GM13977 (cell line): ENCODE results near the gene COL4A2.

Experiments
- DNase-seq: peaks from one replicate; pipeline ENCODE4 v3.0.0; 2012; ENCODE audit warnings: low spot score
- in situ Hi-C: fragments of 300-500 bp; cut with MboI; formaldehyde crosslinking; loops from one replicate; pipeline ENCODE4 v1.12.0; 2022; ENCODE audit warnings: low sequenced_read_pairs, low pct_unique_long_range_greater_than_20kb, mixed read lengths, inconsistent platforms; ENCODE audit not compliant: unreplicated experiment
- TF ChIP-seq, protein P1 (sequence below): IDR thresholded peaks from 2 replicates; pipeline ENCODE4 v1.5.1; 2012; ENCODE audit warnings: mild to moderate bottlenecking, control low read depth; ENCODE audit not compliant: insufficient read depth; ENCODE audit errors: extremely low read depth, missing control alignments

Gene COL4A2

GRCh38 chr13:110276553-110276950 is 30.5 kb upstream of the COL4A2 start:
- in situ Hi-C loops: no loop called here
- TF ChIP-seq, protein P1, sequence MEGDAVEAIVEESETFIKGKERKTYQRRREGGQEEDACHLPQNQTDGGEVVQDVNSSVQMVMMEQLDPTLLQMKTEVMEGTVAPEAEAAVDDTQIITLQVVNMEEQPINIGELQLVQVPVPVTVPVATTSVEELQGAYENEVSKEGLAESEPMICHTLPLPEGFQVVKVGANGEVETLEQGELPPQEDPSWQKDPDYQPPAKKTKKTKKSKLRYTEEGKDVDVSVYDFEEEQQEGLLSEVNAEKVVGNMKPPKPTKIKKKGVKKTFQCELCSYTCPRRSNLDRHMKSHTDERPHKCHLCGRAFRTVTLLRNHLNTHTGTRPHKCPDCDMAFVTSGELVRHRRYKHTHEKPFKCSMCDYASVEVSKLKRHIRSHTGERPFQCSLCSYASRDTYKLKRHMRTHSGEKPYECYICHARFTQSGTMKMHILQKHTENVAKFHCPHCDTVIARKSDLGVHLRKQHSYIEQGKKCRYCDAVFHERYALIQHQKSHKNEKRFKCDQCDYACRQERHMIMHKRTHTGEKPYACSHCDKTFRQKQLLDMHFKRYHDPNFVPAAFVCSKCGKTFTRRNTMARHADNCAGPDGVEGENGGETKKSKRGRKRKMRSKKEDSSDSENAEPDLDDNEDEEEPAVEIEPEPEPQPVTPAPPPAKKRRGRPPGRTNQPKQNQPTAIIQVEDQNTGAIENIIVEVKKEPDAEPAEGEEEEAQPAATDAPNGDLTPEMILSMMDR: no peak
- no peak for DNase-seq

DNA sequence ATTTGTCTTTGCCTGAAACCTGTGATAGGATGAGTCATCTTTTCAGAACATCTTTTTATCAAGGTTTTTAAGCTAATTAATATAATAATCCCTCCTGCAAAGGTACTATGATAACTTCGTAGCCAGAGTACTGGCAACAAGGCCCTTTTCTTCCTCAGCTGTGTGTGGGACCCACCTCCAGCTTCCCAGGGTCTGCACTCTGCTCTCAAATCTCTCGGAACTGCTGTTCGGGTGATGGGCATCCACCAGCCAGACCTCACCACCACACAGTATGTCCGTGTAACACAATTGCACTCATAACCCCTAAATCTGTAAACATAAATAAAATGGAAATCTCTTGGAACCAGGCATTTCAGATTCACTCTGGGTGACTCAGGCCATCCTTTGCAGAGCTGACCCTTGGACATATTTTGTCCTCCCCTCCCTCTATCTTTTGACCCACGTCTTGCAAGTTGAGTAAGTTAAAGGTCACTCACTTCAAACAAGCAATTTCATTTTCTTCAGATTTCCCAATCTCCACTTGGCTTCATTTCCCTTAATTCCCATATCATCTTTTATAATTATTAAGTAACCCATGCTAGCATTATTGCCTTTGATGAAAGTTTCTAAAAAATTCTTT is 29.6 kb upstream of the COL4A2 start:
- in situ Hi-C loops: no loop called here
- DNase-seq: no peak
- TF ChIP-seq, protein P1: no peak

- in situ Hi-C loops: no loop called here
- no peak for DNase-seq
- TF ChIP-seq, protein P1: no peak
Observed at GRCh38 chr13:110278859-110279258, 28.2 kb upstream of the COL4A2 start.

DNA sequence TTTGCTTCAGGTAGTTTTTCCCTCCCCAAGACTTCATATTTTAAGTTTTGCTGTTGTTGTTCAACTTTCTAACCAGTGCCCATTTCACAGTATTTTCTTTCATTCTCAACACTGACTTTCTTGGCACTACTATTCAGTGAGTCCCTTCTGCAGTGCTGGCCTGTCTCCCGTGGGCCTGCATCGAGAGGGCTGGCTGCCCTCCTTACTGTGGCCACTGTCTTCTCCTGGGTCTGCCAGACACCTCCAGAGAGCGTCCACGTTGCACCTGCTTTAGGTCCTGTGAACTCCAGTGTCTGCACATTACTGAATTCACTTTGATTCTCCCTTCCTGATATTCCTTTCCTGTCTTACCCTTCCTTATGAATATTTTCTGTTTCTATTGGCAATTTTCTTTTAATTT is 27.4 kb upstream of the COL4A2 start:
- TF ChIP-seq, protein P1: no peak
- in situ Hi-C loops: no loop called here
- no peak for DNase-seq

GRCh38 chr13:110280231-110280813 is 26.8 kb upstream of the COL4A2 start:
- TF ChIP-seq, protein P1: no peak
- DNase-seq: no peak
- in situ Hi-C loops: no loop called here

GRCh38 chr13:110280985-110281688 is 25.9 kb upstream of the COL4A2 start:
- no peak for DNase-seq
- TF ChIP-seq, protein P1: no peak
- in situ Hi-C loops: no loop called here
